ENCODE data around the gene GNE. TPM values are rescaled to one million over a fixed set of nuclear protein-coding genes. Genes with fewer than 3 reads are reported as not detected.

GNE gene
- total RNA-seq, 1 experiment from 2014 or later, result 14.9 TPM

DNA sequence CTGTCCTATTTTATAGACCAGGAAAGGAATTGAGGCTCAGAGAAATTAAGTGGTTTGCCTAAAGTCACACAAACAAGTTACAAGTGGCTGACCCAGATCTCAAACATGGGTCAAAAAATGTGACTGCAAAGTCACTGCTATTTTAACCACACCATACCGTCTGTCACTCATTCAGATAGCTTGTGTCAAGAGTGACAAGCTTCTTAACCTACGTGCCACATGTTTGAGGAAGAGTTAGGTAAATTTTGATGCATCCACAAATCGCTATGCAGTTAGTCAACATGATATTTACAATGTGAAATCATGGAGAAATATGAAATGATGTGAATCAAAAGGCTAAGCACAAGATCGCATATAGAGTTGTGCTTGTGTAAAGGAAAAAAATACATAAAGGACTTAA is 22.7 kb upstream of the GNE start:
- H3K9me3 Mint-ChIP-seq (ENCODE audit: unreplicated experiment), result no peaks in the 10 kb centered on the region
- no peaks in the 10 kb centered on the region for H3K27me3 Mint-ChIP-seq (ENCODE audit: insufficient read depth, unreplicated experiment)
- no peak for TF ChIP-seq CTCF (IDR thresholded peaks at IDR 0.05; ENCODE audit: unreplicated experiment)
- ChIA-PET POLR2A (interaction anchor here (0.6 kb wide), 1 partner anchor 60 kb away, joined by 3 read pairs; no protein-coding TSS in a partner anchor), CTCF (interaction anchor here (1.0 to 1.3 kb wide), 3 partner anchors 14 to 39 kb away, joined by 3 to 5 read pairs (median 3); no protein-coding TSS in a partner anchor)
- H3K36me3 Mint-ChIP-seq (ENCODE audit: insufficient read depth, unreplicated experiment), result no peaks in the 10 kb centered on the region
- H3K4me1 Mint-ChIP-seq (ENCODE audit: insufficient read depth, unreplicated experiment), result peaks cover 6% of the 10 kb centered on the region
- H3K4me3 Mint-ChIP-seq (ENCODE audit: unreplicated experiment), result no peak overlapping the region
- no peak overlapping the region for H3K27ac Mint-ChIP-seq (ENCODE audit: low read depth, unreplicated experiment)
- BruUV-seq (replicated peaks), result no TSS peak
- DNase-seq (ENCODE audit: unreplicated experiment), result no peak
- intact Hi-C loops (cut with micrococcal nuclease), result no loop called here

GRCh38 chr9:36278243-36278642 is 20.0 kb upstream of the GNE start:
- ChIA-PET POLR2A (no interaction called here), CTCF (no interaction called here)
- no peak for TF ChIP-seq CTCF (IDR thresholded peaks at IDR 0.05; ENCODE audit: unreplicated experiment)
- H3K9me3 Mint-ChIP-seq (ENCODE audit: unreplicated experiment), result no peaks in the 10 kb centered on the region
- intact Hi-C loops (cut with micrococcal nuclease), result no loop called here
- H3K27me3 Mint-ChIP-seq (ENCODE audit: insufficient read depth, unreplicated experiment), result no peaks in the 10 kb centered on the region
- no peak for DNase-seq (ENCODE audit: unreplicated experiment)
- peaks cover 6% of the 10 kb centered on the region for H3K4me1 Mint-ChIP-seq (ENCODE audit: insufficient read depth, unreplicated experiment)
- no peaks in the 10 kb centered on the region for H3K36me3 Mint-ChIP-seq (ENCODE audit: insufficient read depth, unreplicated experiment)
- no peak overlapping the region for H3K4me3 Mint-ChIP-seq (ENCODE audit: unreplicated experiment)
- BruUV-seq (replicated peaks), result no TSS peak
- H3K27ac Mint-ChIP-seq (ENCODE audit: low read depth, unreplicated experiment), result no peak overlapping the region

DNA sequence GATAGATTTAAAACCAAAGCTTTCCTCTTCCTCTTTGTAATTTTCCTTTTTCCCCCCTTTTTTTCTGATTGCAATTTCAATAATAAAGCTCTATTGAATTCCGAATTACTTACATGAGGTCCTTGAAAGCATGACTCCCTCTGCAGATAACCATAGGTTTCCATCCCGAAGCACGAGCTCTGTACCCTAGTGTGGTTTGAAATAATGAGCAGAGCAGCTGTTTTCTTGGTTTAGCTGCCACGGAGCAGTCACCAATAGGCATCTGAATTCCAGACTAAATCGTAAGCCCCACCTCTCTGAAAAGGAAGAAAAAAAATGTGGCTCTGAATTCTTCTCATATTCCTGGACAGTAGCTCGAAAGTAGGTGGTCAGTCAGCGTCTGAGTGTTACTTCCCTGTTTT is 18.5 kb upstream of the GNE start:
- CTCF ChIA-PET, result interaction anchor here (0.6 to 0.7 kb wide), 2 partner anchors 10 to 239 kb away, joined by 3 read pairs; no protein-coding TSS in a partner anchor
- no peak for DNase-seq (ENCODE audit: unreplicated experiment)
- peaks cover 6% of the 10 kb centered on the region for H3K4me1 Mint-ChIP-seq (ENCODE audit: insufficient read depth, unreplicated experiment)
- intact Hi-C loops (cut with micrococcal nuclease), result no loop called here
- TF ChIP-seq CTCF (IDR thresholded peaks at IDR 0.05; ENCODE audit: unreplicated experiment), result no peak
- no peaks in the 10 kb centered on the region for H3K27me3 Mint-ChIP-seq (ENCODE audit: insufficient read depth, unreplicated experiment)
- no peak overlapping the region for H3K27ac Mint-ChIP-seq (ENCODE audit: low read depth, unreplicated experiment)
- POLR2A ChIA-PET, result interaction anchor here (0.6 kb wide), 1 partner anchor 38 kb away, joined by 3 read pairs; no protein-coding TSS in a partner anchor
- no peaks in the 10 kb centered on the region for H3K9me3 Mint-ChIP-seq (ENCODE audit: unreplicated experiment)
- H3K4me3 Mint-ChIP-seq (ENCODE audit: unreplicated experiment), result no peak overlapping the region
- BruUV-seq (replicated peaks), result no TSS peak
- no peaks in the 10 kb centered on the region for H3K36me3 Mint-ChIP-seq (ENCODE audit: insufficient read depth, unreplicated experiment)

DNA sequence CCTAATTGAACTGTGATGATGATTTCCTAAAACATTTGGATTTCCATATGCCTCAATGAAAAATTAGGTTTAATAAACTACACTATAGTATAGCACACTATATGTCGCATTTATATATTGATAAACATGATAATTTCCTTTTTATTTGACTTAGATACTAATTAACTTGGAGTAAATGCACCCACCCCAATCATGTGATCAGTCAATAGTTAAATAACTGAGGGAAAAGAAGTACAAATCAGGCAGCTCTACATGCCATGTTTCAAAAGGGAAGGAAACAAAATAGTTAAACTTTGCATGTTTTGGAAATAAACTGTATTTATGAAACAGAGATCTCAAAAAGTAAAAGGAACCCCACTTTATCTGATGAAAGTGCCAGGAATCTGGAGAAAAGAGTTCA is 18.0 kb upstream of the GNE start:
- Mint-ChIP-seq H3K4me1 (ENCODE audit: insufficient read depth, unreplicated experiment) (peaks cover 6% of the 10 kb centered on the region), H3K36me3 (ENCODE audit: insufficient read depth, unreplicated experiment) (no peaks in the 10 kb centered on the region), H3K27ac (ENCODE audit: low read depth, unreplicated experiment) (no peak overlapping the region), H3K4me3 (ENCODE audit: unreplicated experiment) (no peak overlapping the region), H3K9me3 (ENCODE audit: unreplicated experiment) (no peaks in the 10 kb centered on the region), H3K27me3 (ENCODE audit: insufficient read depth, unreplicated experiment) (no peaks in the 10 kb centered on the region)
- ChIA-PET CTCF (interaction anchor here (0.6 to 0.7 kb wide), 2 partner anchors 11 to 240 kb away, joined by 3 read pairs; no protein-coding TSS in a partner anchor), POLR2A (no interaction called here)
- BruUV-seq (replicated peaks), result no TSS peak
- no peak for TF ChIP-seq CTCF (IDR thresholded peaks at IDR 0.05; ENCODE audit: unreplicated experiment)
- intact Hi-C loops (cut with micrococcal nuclease), result no loop called here
- no peak for DNase-seq (ENCODE audit: unreplicated experiment)
